ENCODE results near the gene NTRK2.

DNA sequence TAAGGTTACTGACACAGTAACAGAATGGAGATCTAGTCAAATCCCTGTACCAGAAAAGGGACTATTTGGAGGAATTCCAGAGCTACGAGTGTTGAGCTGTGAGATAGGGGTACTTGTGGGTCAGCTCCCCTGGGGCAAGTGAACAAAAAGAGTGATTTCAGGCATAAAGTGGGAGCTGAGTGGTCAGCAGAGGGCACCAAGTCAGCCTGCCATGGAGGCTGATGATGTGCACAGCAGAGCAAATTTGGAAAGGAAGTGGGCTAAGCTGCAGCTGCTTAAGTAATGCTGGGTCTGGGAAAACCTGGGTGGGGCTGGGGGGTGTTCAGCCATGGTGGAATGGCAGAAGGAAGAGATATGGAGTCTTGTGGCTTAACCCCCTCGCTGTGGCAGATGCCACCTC lies 327.9 kb downstream of the NTRK2 start:
- TF ChIP-seq, protein P1, sequence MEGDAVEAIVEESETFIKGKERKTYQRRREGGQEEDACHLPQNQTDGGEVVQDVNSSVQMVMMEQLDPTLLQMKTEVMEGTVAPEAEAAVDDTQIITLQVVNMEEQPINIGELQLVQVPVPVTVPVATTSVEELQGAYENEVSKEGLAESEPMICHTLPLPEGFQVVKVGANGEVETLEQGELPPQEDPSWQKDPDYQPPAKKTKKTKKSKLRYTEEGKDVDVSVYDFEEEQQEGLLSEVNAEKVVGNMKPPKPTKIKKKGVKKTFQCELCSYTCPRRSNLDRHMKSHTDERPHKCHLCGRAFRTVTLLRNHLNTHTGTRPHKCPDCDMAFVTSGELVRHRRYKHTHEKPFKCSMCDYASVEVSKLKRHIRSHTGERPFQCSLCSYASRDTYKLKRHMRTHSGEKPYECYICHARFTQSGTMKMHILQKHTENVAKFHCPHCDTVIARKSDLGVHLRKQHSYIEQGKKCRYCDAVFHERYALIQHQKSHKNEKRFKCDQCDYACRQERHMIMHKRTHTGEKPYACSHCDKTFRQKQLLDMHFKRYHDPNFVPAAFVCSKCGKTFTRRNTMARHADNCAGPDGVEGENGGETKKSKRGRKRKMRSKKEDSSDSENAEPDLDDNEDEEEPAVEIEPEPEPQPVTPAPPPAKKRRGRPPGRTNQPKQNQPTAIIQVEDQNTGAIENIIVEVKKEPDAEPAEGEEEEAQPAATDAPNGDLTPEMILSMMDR (IDR thresholded peaks at IDR 0.05; ENCODE audit: borderline replicate concordance, extremely low read depth, low read length, poor library complexity, severe bottlenecking), result no peak
- no peak for TF ChIP-seq EZH2 (IDR thresholded peaks at IDR 0.05; ENCODE audit: borderline replicate concordance, low read depth, low read length, severe bottlenecking)
